ENCODE measurements around the gene CSK.

CSK gene

DNA sequence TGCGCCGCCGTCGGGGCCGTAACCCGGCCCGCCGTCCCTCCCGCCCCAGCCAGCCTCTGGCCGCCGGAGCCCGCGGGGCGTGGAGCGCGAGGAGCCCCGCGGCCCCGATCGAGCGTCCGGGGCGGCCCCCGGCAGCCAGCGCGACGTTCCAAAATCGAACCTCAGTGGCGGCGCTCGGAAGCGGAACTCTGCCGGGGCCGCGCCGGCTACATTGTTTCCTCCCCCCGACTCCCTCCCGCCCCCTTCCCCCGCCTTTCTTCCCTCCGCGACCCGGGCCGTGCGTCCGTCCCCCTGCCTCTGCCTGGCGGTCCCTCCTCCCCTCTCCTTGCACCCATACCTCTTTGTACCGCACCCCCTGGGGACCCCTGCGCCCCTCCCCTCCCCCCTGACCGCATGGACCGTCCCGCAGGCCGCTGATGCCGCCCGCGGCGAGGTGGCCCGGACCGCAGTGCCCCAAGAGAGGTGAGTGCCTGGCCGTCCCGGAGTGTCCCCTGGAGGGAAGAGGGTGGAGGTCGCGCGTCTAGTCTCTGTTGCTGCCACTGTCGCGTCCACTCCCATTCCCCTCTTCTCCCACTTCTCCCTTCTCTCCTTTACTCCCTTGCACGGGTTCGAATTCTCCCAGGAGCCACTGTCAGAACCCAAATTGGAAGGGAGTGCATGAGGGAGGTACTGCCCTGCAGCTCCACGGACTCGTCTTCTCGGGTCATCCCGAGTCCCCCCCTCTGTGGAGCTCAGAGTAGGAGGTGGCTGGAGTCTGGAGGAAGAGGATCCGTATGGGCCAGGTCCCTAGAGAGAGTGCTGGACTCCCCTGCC is 585 bp downstream of the CSK start:
- TF ChIP-seq, protein P1, sequence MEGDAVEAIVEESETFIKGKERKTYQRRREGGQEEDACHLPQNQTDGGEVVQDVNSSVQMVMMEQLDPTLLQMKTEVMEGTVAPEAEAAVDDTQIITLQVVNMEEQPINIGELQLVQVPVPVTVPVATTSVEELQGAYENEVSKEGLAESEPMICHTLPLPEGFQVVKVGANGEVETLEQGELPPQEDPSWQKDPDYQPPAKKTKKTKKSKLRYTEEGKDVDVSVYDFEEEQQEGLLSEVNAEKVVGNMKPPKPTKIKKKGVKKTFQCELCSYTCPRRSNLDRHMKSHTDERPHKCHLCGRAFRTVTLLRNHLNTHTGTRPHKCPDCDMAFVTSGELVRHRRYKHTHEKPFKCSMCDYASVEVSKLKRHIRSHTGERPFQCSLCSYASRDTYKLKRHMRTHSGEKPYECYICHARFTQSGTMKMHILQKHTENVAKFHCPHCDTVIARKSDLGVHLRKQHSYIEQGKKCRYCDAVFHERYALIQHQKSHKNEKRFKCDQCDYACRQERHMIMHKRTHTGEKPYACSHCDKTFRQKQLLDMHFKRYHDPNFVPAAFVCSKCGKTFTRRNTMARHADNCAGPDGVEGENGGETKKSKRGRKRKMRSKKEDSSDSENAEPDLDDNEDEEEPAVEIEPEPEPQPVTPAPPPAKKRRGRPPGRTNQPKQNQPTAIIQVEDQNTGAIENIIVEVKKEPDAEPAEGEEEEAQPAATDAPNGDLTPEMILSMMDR (IDR thresholded peaks at IDR 0.05), result no peak

DNA sequence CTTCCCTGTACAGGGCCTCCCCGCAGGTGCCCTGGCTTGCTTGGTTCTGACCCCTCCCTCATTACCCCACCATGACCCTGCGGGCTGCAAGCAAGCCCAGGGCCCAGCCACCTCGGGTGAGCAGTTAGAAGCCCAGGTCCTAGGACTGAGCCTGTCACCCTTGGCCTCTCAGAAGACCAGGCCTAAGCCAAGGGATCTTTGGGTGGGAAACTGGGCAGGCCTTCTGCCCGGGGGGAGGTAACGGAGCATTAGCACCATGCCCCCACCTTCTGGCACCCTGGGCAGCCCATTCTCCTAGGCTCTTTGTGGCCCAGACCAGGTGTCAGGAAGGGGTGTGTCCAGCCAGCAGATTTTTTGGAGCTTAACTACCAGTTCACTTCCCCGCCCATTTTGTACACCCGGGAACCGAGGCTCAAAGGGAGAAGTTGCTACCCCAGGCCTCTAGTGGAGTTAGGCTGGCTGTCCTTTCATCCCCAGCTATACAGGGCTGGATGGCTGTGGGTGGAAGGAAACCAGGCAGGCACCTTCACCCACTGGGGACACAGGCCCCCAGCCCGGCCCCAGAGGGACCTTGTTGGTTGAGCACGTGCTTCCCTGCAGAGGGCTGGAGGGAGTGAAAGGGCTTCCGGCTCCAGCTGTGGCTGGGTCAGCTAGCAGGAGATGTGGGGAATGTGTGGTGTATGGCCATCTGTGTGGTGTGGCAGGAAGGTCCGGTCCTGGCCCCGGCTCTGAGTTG is 1.4 kb downstream of the CSK start:
- TF ChIP-seq, protein P1 (IDR thresholded peaks at IDR 0.05), result no peak

DNA sequence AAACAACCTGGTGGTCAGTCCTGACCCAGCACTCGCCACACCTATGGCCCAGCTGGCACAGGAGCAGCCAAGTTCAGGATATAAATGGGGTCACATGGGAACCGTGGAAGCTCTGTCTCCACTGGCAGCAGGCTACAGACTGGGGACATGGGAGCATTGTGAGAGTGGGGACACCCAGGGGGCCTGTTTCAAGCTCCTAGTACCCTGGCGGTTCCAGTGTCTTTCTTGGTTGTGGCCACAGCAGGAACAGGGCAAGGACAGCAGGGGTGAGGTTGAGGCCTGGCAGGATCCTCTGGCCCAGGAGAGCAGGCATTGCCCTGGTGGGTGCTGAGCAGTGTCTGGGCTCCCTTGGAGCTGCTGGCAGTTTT is 1.9 kb downstream of the CSK start:
- TF ChIP-seq, protein P1 (IDR thresholded peaks at IDR 0.05), result no peak

DNA sequence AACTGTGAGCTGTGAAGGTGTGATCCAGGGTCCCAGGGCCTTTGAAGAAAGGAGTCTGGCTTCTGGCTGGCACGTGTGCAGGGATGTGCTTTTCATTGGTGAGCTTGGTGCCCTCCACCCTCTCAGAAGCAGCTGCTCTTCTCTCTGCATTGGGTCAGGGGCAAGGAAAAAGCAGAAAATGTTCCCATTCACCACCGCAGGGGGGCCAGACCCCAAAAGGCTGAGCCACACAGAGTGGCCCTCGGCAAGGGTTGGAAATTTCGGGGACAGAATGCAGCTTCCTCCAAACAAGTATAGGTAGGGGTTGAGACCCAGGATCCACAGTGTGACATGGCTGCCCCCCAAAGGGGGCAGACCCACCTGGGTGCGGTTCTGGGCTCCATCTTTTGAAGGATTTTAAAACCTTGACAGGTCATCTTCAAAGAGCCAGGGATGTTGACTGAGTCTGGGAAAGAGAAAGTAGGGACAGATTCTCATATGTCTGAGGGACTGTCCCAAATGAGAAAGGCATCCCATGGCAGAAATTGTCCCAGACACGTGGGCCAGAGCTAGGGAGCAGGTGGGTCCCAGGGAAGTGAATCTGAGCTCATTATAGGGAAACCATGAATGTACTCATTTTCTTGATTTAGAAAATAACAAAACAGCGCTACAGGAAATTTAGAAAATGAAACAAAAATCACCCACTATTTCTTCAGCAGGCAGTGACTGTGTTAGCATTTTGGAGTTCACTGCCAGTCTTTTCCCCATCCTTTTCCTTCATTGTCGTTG is 2.7 kb downstream of the CSK start:
- TF ChIP-seq, protein P1 (IDR thresholded peaks at IDR 0.05), result no peak

DNA sequence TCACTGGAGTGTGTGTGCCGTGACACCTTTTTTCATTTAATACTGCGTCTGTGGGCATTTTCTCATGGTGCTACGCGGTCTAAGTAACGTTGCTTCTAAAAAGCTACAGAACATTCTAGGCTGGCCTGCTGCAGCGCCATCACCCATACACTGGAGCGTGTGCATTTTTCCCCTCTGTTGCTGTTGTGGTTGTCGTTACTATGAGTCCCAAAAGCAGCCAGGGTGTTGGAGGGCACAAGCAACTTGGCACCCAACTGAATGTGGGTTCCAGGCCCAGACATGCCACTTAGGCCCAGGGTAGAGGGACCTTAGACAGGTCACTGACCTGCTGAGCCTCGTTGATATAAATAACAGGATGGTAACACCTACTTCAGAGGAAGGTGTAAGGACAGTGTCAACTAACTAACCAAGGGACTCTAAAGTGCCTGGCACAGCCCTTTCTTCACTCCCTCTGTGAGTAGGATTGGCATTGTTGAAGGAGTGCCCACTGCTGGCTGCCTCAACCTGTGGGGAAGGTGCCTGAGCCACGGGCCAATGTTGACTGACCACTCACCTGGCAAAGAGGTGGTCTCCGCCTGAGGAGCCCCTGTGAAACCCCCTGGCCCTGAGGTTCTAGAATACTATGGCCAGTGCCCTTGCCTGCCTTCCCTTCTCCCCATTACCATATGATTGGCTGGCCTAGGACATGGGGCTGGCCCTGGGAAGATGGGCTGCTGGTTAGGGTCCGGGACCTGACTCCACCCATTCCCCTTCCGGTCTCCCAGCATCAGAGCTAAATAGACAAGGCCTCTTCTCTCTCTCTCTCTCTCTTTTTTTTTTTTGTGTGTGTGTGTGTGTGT is 3.5 kb downstream of the CSK start:
- TF ChIP-seq, protein P1 (IDR thresholded peaks at IDR 0.05), result no peak

DNA sequence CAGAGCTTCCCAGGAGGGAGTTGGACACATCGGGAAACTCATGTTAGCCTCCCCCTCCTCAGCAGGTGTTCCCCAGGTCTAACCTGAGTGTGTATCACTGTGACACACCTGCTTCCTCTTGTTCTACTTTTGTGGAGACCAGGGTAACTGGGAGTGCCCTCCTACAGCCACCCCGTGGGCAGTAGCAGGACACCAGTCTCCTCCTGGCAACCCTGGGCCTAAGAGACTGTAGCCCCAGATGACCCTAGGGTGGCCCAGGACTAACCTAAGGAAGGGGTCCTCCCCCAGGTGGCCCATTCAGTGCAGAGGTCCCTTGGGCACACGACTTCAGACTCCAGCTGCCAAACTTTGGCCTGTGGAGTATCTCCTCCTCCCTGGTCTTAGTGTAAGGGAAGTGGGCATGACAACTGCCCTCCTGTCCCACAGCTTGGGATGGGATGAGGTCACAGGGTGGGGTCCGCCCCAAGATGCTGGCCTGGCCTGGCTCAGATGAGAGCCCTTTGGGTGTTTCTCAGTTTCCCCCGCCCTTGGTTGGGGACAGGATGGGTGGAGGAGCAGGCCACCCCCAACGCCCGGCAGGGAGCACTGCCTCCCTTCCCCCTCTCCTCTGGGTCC is 4.8 kb downstream of the CSK start:
- TF ChIP-seq, protein P1 (IDR thresholded peaks at IDR 0.05), result no peak
